Progenitor cell of endocrine pancreas (in vitro differentiated cells): ENCODE data around the gene FRMD1. TPM values are rescaled to one million over a fixed set of nuclear protein-coding genes. Genes with fewer than 3 reads are reported as not detected.
A peak's percentile ranks its signal among the peaks of the same experiment; 100 is the strongest.

Experiments
- DNase-seq: peaks from one replicate; pipeline ENCODE4 v3.0.0; 2021; ENCODE audit warnings: low spot score; ENCODE audit not compliant: unreplicated experiment
- H3K27ac Mint-ChIP-seq: 2 replicates; pipeline ENCODE4 v1.8.0; 2021; ENCODE audit warnings: mild to moderate bottlenecking, moderate library complexity, mixed read lengths
- H3K27me3 Mint-ChIP-seq: 2 replicates; pipeline ENCODE4 v1.8.0; 2021; ENCODE audit warnings: mixed read lengths
- H3K36me3 Mint-ChIP-seq: 2 replicates; pipeline ENCODE4 v1.8.0; 2022; ENCODE audit warnings: mixed read lengths; ENCODE audit not compliant: insufficient read depth
- H3K4me1 Mint-ChIP-seq: 2 replicates; pipeline ENCODE4 v1.8.0; 2021; ENCODE audit warnings: low read depth, mixed read lengths
- H3K4me3 Mint-ChIP-seq: 2 replicates; pipeline ENCODE4 v1.8.0; 2021; ENCODE audit warnings: low read depth, mild to moderate bottlenecking, moderate library complexity, mixed read lengths
- H3K9me3 Mint-ChIP-seq: 2 replicates; pipeline ENCODE4 v1.8.0; 2021; ENCODE audit warnings: low read depth, mixed read lengths
- CTCF ChIP-seq: fragments of 200-600 bp; sonication (generic); IDR thresholded peaks from one replicate; pipeline ENCODE4 v1.5.0; 2021; ENCODE audit warnings: antibody characterized with exemption, mild to moderate bottlenecking; ENCODE audit not compliant: unreplicated experiment
- total RNA-seq: library from RNA; stranded (reverse); gene quantifications from 2 replicates; pipeline ENCODE4 v1.2.1, GENCODE V29; 2021

FRMD1 gene
- total RNA-seq, 1 donor from 2014 or later, result not detected

- peak overlapping the region; percentile 29 for H3K27ac Mint-ChIP-seq
- H3K27me3 Mint-ChIP-seq, result no peaks in the 10 kb centered on the region
- H3K9me3 Mint-ChIP-seq, result no peaks in the 10 kb centered on the region
- no peaks in the 10 kb centered on the region for H3K4me1 Mint-ChIP-seq
- DNase-seq, result no peak
- no peak overlapping the region for H3K4me3 Mint-ChIP-seq
- TF ChIP-seq CTCF, result no peak
- no peaks in the 10 kb centered on the region for H3K36me3 Mint-ChIP-seq
Measured at GRCh38 chr6:168061269-168062210, 17.5 kb downstream of the FRMD1 start.

- H3K27ac Mint-ChIP-seq, result no peak overlapping the region
- TF ChIP-seq CTCF, result peak; percentile 73
- no peaks in the 10 kb centered on the region for H3K36me3 Mint-ChIP-seq
- H3K27me3 Mint-ChIP-seq, result no peaks in the 10 kb centered on the region
- peak; percentile 44 for DNase-seq
- H3K9me3 Mint-ChIP-seq, result no peaks in the 10 kb centered on the region
- H3K4me3 Mint-ChIP-seq, result no peak overlapping the region
- no peaks in the 10 kb centered on the region for H3K4me1 Mint-ChIP-seq
Measured at GRCh38 chr6:168060521-168060931, 18.5 kb downstream of the FRMD1 start.

- Mint-ChIP-seq H3K4me3 (no peak overlapping the region), H3K36me3 (no peaks in the 10 kb centered on the region), H3K27ac (no peak overlapping the region), H3K27me3 (no peaks in the 10 kb centered on the region), H3K9me3 (no peaks in the 10 kb centered on the region), H3K4me1 (no peaks in the 10 kb centered on the region)
- DNase-seq, result no peak
- no peak for TF ChIP-seq CTCF
Measured at GRCh38 chr6:168058691-168059551, 20.1 kb downstream of the FRMD1 start.

GRCh38 chr6:168057836-168058235 is 21.2 kb downstream of the FRMD1 start:
- no peaks in the 10 kb centered on the region for H3K4me1 Mint-ChIP-seq

More at GRCh38 chr6:168057836-168058235, 21.2 kb downstream of the FRMD1 start:
- H3K36me3 Mint-ChIP-seq, result no peaks in the 10 kb centered on the region
- no peaks in the 10 kb centered on the region for H3K9me3 Mint-ChIP-seq
- H3K27ac Mint-ChIP-seq, result no peak overlapping the region
- no peaks in the 10 kb centered on the region for H3K27me3 Mint-ChIP-seq
- no peak overlapping the region for H3K4me3 Mint-ChIP-seq
- no peak for TF ChIP-seq CTCF
- DNase-seq, result no peak
